ELF-1 (cell line): ENCODE results near the gene RB1.
A peak's percentile ranks its signal among the peaks of the same experiment; 100 is the strongest.

Experiments used
- DNase-seq: peaks from one replicate; pipeline ENCODE4 v3.0.0-alpha.2; 2016; ENCODE audit warnings: low read depth, low spot score

Gene RB1

GRCh38 chr13:48493851-48494250 is 190.3 kb downstream of the RB1 start:
- DNase-seq: no peak

DNA sequence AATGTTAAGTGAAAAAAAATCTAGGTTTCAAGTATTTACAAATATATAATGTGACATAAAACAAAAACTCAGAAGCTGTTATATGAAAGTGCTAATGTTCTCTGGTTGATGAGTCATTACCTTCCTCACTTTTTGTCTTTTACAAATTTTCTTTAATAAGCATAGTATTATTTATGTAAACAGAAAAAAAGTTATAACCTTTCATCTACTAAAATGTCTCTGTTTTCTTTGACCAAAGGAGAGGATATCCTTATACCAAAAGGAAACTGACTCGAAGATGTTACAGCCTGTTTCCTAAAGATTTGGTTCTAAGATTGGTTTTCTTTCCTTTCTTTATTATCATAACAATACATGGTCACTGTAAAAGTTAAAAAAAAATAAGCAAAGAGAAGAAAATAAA is 191.3 kb downstream of the RB1 start:
- DNase-seq: no peak

- no peak for DNase-seq
These were observed 193.0 kb downstream of the RB1 start for GRCh38 chr13:48496271-48497161.

GRCh38 chr13:48497669-48498068 is 194.1 kb downstream of the RB1 start:
- no peak for DNase-seq

DNA sequence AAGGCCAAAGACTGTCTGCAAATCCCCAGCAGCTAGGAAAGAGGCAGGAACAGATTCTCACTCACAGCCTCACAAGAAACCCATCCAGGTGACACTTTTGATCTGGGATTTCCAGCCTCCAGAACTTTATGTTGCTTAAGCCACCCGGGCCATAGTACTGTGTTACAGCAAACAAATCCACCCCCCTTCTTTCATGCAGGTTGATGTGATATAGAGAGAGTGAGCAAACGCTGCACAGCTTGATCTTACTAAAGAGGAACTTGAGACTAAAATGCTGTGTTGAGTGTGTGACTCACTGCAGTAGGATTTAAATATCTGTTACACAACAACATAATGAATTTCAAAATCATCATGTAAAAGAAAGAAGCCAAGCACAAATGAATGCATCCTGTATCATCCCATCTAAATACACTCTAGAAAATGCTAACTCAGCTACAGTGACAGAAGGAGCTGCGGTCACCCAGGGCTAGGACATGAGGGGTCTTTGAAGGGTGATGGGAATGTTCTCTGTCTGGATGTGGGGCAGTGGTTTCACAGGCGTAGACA is 197.2 kb downstream of the RB1 start:
- no peak for DNase-seq

- no peak for DNase-seq
These were observed 198.2 kb downstream of the RB1 start for GRCh38 chr13:48501705-48502104.

DNA sequence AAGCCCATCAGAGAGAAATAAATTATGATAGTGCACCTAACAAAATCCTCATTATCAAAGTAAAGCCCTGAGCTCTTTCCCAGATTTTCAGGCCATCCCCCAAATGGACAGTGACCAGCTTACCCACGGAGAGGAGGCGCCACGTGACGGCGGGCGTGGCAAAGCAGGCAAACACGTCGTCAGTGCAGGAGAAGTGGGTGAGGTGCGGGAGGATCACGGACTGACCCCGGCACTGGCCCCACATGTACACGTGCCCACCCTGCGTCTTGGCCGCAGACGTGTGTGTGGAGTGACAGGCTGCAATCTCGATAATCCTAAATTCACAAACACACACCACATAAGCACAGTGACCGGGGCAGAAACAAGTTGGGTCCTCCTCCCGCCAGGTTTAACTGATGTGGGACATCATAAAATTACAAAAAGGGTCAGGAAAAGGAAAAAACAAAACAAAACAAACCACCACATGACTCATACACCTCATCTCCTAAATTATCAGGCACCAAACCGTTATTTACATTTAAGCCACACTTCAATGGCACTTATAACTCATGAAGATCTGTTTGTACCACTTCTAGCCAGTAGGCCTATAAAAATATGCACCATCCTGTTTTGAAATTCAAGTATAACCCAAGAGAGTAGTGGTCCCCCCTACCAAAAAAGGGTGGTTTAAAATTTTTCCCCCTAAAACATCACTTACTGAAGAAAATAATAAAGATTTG is 199.2 kb downstream of the RB1 start:
- no peak for DNase-seq

GRCh38 chr13:48504606-48505005 is 201.1 kb downstream of the RB1 start:
- DNase-seq: no peak

DNA sequence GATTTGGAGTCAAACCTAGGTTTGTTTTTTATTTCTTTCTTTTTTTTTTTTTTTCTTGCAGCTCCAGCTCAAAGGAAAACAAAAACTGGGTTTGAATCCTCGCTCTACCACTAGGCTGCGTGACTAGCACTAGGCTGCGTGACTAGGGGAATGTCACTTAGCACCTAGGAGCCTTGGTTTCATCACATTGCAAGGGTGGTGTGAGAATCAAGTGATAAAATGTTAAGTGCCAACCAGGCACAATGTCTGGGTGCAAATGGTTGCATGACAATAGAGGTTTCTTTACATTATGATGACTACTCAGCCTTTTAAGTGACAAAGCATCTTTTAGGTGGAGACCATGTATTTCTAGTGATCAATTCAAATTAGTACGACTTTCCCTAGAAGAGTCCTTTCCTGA is 201.5 kb downstream of the RB1 start:
- DNase-seq: peak; percentile 8

DNA sequence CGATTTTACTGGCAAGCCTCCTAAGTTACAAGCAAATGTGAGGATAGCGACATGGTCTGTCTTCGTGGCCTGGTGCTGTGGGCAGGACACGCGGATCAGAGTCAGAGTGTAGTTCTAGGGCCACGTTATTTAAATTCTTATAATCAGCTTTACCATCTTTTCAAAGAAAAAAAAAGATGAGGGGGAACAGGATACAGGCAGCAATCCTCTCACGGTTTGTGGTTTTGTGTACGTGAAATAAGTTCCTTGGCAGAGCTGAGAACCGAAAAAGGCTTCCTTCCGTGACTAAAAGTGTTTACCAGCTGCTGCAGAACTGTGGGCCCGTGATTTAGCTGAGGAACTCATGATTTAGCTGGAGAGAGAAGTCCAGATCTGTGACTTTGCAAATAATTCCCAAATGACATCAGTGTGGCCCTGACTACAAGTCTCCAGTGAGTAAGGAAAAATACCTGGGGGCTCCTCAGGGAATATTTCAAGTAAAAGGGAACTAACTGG is 202.1 kb downstream of the RB1 start:
- DNase-seq: no peak

DNA sequence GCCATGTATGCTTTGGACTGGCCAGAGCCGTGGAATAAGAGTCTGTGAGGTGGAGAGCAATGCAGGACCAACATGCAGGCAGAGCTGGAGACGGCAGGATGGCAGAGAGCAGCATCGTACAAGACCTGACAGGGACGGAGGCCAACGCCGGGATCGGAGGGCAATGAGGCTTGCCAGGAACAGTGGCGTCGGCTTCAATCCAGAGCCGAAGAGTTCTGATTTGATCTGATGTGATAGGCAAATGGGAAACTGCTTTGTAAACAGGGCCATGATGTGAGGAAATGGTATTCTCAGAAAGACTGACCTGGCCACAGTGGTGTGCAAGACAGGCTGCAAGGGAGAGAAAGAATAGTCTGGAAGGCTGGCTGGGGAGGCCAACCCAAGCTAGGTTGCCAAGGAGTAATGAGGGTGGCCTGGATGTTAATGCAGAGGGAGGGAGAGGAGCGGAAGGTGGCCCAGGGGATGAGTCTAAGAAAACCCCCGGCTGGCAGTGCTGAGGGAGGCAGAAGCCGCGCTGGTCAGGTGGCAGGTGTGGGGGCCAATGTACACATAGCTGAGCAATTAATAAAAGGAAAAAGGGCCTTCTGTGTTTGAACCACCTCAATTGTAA is 202.6 kb downstream of the RB1 start:
- DNase-seq: no peak

GRCh38 chr13:48507021-48507420 is 203.5 kb downstream of the RB1 start:
- no peak for DNase-seq

DNA sequence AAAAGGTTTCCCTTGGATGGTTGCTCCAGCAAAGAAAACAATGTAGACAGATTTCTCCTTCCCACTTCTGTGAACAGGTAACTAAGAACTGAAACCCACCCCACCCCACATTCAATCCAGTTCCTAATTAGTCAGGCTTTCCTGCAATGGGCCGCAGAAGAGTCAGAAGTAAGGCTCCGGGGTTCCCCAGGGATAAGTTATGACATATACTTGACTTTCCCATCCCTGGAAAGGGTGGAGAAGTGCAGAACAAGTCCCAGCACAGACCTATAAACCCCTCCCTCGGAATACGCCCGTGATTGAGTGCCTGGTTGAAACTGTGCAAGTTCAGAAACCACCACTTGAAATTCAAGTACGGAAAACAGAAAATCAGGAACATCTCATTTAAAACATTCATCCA is 204.5 kb downstream of the RB1 start:
- DNase-seq: no peak

- DNase-seq: no peak
These were observed 207.1 kb downstream of the RB1 start for GRCh38 chr13:48510698-48511097.

DNA sequence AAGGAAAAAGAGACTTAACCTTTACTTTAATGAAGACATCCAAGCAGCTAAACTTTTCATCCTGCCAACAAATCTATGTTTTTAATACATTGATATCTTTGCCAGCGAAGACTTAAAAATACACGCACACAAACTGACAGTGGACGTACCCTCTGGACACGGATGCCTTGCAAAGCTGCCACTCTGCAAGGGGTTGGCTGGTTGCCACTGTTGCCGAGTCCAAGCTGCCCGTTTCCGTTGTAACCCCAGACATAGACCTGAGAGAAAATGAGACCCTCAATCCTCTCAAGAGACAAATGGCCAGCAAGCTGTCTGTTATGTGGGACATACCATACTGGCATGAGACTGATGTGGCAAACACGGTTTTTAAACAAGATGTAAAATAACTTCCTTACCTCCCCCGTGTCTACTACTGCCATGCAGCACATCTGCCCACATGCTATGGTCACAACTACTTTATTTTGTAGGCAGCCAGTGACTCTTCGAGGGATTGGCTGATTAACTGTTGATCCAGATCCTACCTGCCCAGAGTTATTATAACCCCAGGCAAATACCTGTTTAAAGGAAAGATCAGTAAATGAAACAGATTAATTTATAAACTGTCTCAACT is 208.2 kb downstream of the RB1 start:
- DNase-seq: no peak

DNA sequence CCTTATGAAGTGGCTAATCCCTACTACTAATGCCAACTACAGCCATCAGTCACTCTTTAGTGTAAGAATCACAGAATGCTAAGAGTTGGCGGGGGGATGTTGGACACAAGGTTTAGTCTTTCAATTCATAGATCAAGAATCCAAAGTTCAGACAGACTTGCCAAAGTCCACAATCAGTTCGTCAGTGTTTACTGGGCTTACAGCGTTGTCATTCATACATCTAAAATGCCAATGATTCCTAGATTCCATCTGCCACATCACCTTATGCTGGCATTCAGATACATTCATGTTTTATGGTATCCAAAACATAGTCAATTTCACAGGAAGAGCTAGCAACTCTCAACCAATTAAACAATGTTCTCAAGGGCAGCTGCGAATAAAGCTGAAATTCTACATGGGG is 211.2 kb downstream of the RB1 start:
- DNase-seq: no peak

- DNase-seq: no peak
These were observed 212.2 kb downstream of the RB1 start for GRCh38 chr13:48515732-48516131.

DNA sequence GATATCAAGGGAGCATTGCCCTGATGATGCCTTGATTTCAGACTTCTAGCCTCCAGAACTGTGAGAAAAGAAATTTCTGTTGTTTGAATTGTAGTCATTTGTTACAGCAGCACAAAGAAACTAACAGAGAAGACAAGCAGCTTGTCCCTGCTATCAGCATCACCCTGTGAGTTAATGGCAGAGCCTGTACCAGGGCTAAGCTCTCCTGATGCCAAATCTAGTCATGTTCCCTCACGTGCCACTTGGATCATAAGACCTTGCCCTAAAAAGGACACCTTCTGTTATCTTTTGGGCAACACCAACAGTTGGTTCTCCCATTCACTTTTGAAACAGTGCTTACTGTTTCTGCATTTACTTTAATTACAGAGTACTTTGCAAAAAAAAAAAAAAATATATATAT is 214.5 kb downstream of the RB1 start:
- no peak for DNase-seq

- no peak for DNase-seq
These were observed 222.7 kb downstream of the RB1 start for GRCh38 chr13:48526286-48526685.

DNA sequence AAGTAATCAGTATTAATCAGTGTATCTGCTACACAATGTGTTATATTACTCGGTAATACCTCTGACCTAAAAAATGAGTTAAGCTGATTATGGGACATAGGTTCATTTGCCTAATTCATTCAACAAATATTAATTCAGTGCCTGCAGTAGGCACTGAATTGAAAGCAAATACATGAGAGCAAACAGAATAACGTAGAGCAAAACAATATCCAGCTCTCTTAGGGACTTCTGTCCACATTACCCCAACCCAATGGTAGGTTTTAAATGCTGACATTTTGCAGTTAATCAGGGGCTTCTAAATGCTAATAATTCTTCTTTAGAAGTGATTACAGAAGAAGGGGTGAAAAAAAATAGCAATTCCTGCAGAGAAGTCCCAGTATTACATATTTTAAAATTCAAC is 224.4 kb downstream of the RB1 start:
- no peak for DNase-seq

- DNase-seq: no peak
These were observed 225.2 kb downstream of the RB1 start for GRCh38 chr13:48528720-48529119.

GRCh38 chr13:48530833-48531232 is 227.3 kb downstream of the RB1 start:
- DNase-seq: no peak
